Stimulated activated naive CD8-positive, alpha-beta T cell treated with anti-CD3 and anti-CD28 coated beads, Interleukin-15, Interleukin-2, amounts not matched to agents 100 U/mL and 50 U/mL, for 24 hours (primary cell): ENCODE results near the gene ZNF280B.
"Not testable (repeated sequence)": the region's sequence is repeated elsewhere in the genome, so short reads cannot be mapped to it uniquely, and the experiment has no call there.

Experiments
- ATAC-seq: fragments of 150-1000 bp; cut with Tn5 transposase; one replicate; pipeline ENCODE4 v1.10.0; 2021
- DNase-seq: peaks from one replicate; pipeline ENCODE4 v3.0.0; 2021

The ZNF280B gene

GRCh38 chr22:22507743-22508273 lies 734 bp downstream of the ZNF280B start:
- no peak for ATAC-seq
- no peak for DNase-seq

DNA sequence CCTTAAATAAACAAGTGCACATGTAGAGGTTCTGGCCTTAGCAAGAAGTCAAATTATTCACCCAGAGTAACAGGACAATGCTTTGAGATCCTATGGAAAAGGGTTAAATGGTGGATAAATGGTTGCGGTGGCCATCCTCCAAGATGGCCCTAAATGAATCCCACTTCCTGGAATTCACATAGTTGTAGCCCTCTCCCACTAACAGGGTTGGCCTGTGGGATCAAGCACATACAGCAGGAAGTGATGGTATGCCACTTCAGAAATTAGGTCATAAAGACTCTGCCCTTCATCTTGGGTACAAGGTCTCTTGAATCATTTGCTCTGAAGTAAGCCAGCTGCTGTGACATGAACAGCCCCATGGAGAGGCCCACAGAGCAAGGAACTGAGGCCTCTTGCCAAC lies 1.8 kb downstream of the ZNF280B start:
- ATAC-seq (no peak), DNase-seq (no peak)

DNA sequence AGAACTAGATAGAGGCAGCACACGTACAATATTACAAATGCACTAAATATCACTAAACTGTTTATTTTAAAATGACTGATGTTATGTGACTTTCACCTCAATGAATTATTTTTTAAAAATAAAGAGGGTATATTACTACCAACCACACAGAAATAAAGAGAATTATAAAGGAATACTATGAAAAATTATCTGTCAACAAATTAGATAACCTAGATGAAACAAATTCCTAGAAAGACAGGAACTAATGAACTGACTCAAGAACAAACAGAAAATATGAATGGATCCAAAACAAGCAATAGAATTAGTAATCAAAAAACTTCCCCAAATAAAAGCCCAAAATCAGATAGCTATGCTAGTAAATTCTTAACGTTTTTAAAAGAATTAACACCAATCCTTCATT lies 10.3 kb downstream of the ZNF280B start:
- DNase-seq: no peak
- ATAC-seq: no peak

GRCh38 chr22:22491589-22491988 lies 17.0 kb downstream of the ZNF280B start:
- not testable (repeated sequence) for ATAC-seq, DNase-seq

DNA sequence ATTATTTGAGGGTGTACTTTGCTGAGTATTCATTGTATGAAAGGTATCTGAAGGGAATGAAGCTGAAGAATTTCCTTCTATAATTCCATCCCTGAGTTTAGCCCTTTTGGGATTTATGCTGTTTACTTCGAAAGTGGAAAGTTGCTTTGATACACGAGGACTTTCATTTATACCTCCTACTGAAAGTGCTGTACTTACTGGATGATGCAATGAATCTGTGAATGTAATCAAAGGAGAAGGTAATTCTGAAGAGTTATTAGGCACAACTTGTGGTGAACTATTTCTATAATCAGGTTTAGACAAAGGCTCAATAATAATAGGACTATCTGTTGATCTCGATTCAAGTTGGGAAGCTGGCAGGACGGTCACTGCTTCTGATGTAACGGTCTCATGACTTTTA lies 19.8 kb downstream of the ZNF280B start:
- ATAC-seq: no peak

GRCh38 chr22:22487869-22488597 lies 20.5 kb downstream of the ZNF280B start:
- ATAC-seq (no peak), DNase-seq (no peak)

More for the DNA sequence above, 19.8 kb downstream of the ZNF280B start:
- no peak for DNase-seq

DNA sequence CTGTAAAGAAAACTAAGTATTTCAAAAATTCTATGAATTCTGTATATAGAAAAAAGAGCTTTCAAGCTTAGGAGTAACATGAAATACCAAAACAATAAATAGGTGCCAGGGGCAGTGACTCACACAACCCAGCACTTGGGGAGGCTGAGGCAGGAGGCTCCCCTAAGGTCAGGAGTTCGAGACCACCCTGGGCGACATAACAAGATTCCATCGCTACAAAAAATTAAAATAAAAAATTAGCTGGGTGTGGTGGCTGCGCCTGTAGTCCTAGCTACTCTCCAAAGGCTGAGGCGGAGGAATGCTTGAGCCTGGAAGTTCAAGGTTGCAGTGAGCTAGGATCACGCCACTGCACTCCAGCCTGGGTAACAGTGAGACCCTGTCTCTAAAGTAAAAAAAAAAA lies 21.5 kb downstream of the ZNF280B start:
- ATAC-seq: no peak
- DNase-seq: no peak

- DNase-seq (no peak), ATAC-seq (no peak)
Observed at GRCh38 chr22:22486132-22486899, 22.2 kb downstream of the ZNF280B start.

GRCh38 chr22:22485524-22485923 lies 23.0 kb downstream of the ZNF280B start:
- ATAC-seq (no peak), DNase-seq (no peak)

DNA sequence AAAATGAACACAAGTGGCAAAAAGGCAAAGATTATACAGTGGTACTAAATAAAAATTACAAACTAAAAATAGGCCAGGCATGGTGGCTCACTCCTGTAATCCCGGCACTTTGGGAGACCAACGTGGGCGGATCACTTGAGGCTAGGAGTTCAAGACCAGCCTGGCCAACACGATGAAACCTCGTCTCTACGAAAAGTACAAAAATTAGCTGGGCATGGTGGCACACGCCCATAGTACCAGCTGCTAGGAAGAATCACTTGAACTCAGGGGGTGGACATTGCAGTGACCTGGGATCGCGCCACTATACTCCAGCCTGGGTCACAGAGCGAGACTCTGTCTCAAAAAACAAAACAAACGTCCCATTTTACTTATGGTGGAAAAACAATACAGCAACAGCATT lies 24.5 kb downstream of the ZNF280B start:
- DNase-seq: no peak
- ATAC-seq: no peak

GRCh38 chr22:22480940-22481339 lies 27.6 kb downstream of the ZNF280B start:
- DNase-seq: no peak
- no peak for ATAC-seq

GRCh38 chr22:22479999-22480532 lies 28.5 kb downstream of the ZNF280B start:
- no peak for DNase-seq

DNA sequence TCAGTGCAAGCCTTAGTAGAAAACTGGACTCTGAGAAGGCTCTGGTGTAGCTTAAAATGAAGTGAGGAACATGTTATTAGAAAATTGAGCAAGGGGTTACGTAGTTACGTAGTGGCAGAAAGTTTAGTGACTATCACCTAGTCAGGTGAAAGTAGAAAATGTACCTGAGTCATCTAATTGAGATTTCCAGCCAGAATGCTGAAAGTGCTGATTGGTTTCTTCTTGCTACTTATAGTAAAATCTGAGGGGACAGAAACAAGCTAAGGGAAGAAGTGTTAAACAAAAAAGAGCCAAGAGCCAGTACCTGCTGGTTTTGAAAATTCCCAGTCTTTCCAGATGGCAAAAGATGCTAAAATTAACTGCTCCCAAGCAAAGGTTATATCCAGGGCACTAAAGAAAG lies 29.4 kb downstream of the ZNF280B start:
- ATAC-seq (no peak), DNase-seq (no peak)

More at GRCh38 chr22:22479999-22480532, 28.5 kb downstream of the ZNF280B start:
- ATAC-seq: no peak

GRCh38 chr22:22478470-22478869 lies 30.1 kb downstream of the ZNF280B start:
- no peak for ATAC-seq
- DNase-seq: no peak

GRCh38 chr22:22474733-22475132 lies 33.8 kb downstream of the ZNF280B start:
- DNase-seq (no peak), ATAC-seq (no peak)

DNA sequence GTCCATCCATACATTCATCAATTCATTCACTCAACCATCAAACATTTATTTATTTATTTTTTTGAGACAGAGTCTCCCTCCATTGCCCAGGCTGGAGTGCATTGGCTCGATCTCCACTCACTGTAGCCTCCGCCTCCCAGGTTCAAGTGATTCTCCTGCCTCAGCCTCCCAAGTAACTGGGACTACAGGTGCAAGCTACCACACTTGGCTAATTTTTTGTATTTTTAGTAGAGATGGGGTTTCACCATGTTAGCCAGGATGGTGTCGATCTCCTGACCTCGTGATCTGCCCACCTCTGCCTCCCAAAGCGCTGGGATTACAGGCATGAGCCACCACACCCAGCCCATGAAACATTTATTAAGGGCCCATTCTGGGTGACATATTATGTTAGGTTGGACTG lies 37.4 kb downstream of the ZNF280B start:
- ATAC-seq: not testable (repeated sequence)

DNA sequence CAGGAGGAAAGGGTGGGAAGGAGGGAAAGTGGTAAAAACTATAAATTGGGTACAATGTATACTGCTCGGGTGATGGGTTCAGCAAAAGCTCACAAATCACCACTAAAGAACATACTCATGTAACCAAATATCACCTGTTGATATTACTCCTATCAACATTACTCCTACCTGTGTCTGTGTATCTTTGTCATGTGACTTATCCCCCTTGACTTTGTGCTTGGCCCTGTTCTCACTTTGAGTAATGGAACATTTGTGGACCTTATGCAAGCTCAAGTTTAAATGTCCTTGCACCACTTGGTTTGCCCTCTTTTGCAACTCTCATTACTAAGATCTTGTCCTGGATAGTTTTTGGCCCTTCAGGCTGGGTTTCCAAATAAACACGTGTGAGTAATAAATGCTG lies 39.0 kb downstream of the ZNF280B start:
- DNase-seq (no peak), ATAC-seq (no peak)

More for the DNA sequence above, 37.4 kb downstream of the ZNF280B start:
- not testable (repeated sequence) for DNase-seq

- ATAC-seq, DNase-seq: not testable (repeated sequence)
Observed at GRCh38 chr22:22468794-22469469, 39.6 kb downstream of the ZNF280B start.

GRCh38 chr22:22467112-22467511 lies 41.4 kb downstream of the ZNF280B start:
- ATAC-seq: no peak
- DNase-seq: no peak

GRCh38 chr22:22465782-22466181 lies 42.8 kb downstream of the ZNF280B start:
- ATAC-seq (no peak), DNase-seq (no peak)

- DNase-seq: no peak
- ATAC-seq: no peak
Observed at GRCh38 chr22:22465094-22465602, 43.4 kb downstream of the ZNF280B start.

- DNase-seq (no peak), ATAC-seq (no peak)
Observed at GRCh38 chr22:22464541-22465054, 43.9 kb downstream of the ZNF280B start.
